CD4-positive, alpha-beta T cell (primary cell): ENCODE data around the gene DEFB116. TPM values are rescaled to one million over a fixed set of nuclear protein-coding genes. Genes with fewer than 3 reads are reported as not detected.

Experiments used
- ATAC-seq: fragments of 200-7000 bp; cut with Tn5 transposase; one replicate; pipeline ENCODE4 v1.10.0; 2022; ENCODE audit warnings: mild to moderate bottlenecking; ENCODE audit not compliant: poor library complexity
- CTCF ChIA-PET: fragments of 350-600 bp; sonication (Branson Sonifier 250); formaldehyde crosslinking; loops from one replicate; lab custom pipeline; 2021; ENCODE audit warnings: antibody characterized with exemption, inconsistent platforms; lab: Charles Lee
- POLR2A ChIA-PET: fragments of 350-600 bp; sonication (Branson Sonifier 250); formaldehyde crosslinking; loops from one replicate; lab custom pipeline; 2021; ENCODE audit warnings: antibody characterized with exemption, inconsistent platforms; lab: Charles Lee
- DNase-seq, 14 experiments: peaks; one replicate each; pipeline ENCODE4 v3.0.0-alpha.2; 2013 to 2020; ENCODE audit warnings: mixed read lengths in 2 of 14
- H3K27ac ChIP-seq, 2 donors: one replicate each; pipeline versions ENCODE4 v1.5.1 to v1.7.0; 2013; ENCODE audit warnings: low read length in 2 of 2, low read depth in 1 of 2, mild to moderate bottlenecking in 1 of 2
- H3K27me3 ChIP-seq, 2 experiments: 1 replicate in 1 of 2; 2 replicates in 1 of 2; pipeline versions ENCODE4 v1.6.1 to v1.7.0; 2013; ENCODE audit warnings: low read length in 2 of 2, control low read depth in 1 of 2, mild to moderate bottlenecking in 1 of 2, moderate library complexity in 1 of 2; ENCODE audit not compliant: insufficient read depth in 2 of 2, control insufficient read depth in 1 of 2
- H3K36me3 ChIP-seq: one replicate; pipeline ENCODE4 v1.6.1; 2013; ENCODE audit warnings: low read length, control low read depth; ENCODE audit not compliant: insufficient read depth
- H3K4me1 ChIP-seq: one replicate; pipeline ENCODE4 v1.6.1; 2013; ENCODE audit warnings: low read length, control low read depth; ENCODE audit not compliant: insufficient read depth
- H3K4me3 ChIP-seq: one replicate; pipeline ENCODE4 v1.5.1; 2013; ENCODE audit warnings: mild to moderate bottlenecking, low read length, moderate library complexity
- H3K9me3 ChIP-seq, 2 experiments: 1 replicate in 1 of 2; 2 replicates in 1 of 2; pipeline versions ENCODE4 v1.6.1 to v1.7.0; 2013; ENCODE audit warnings: low read length in 2 of 2, mild to moderate bottlenecking in 2 of 2, control low read depth in 1 of 2, moderate library complexity in 1 of 2; ENCODE audit not compliant: control insufficient read depth in 1 of 2, insufficient read depth in 1 of 2
- H3K27ac Mint-ChIP-seq: one replicate; pipeline ENCODE4 v1.8.0; 2020; ENCODE audit warnings: mixed read lengths
- H3K27me3 Mint-ChIP-seq: one replicate; pipeline ENCODE4 v1.8.0; 2021; ENCODE audit warnings: mixed read lengths
- H3K36me3 Mint-ChIP-seq: one replicate; pipeline ENCODE4 v1.8.0; 2021; ENCODE audit warnings: low read depth, mixed read lengths
- H3K4me1 Mint-ChIP-seq: one replicate; pipeline ENCODE4 v1.8.0; 2021; ENCODE audit warnings: low read depth, mixed read lengths
- H3K4me3 Mint-ChIP-seq: one replicate; pipeline ENCODE4 v1.8.0; 2020; ENCODE audit warnings: mild to moderate bottlenecking, mixed read lengths
- H3K9me3 Mint-ChIP-seq: one replicate; pipeline ENCODE4 v1.8.0; 2020; ENCODE audit warnings: mixed read lengths
- intact Hi-C, 2 experiments: fragments of 100-400 bp; cut with DNase I in 1 of 2; cut with micrococcal nuclease in 1 of 2; formaldehyde crosslinking; loops; one replicate each; pipeline versions ENCODE4 v1.15.1 to v1.9.0; 2023 to 2025; cut with DNase I, micrococcal nuclease
- polyA plus RNA-seq, 2 donors: library from polyadenylated mRNA; unstranded; fragments of 120-200 nt; gene quantifications; one replicate each; pipeline ENCODE4 v1.2.1, GENCODE V29; 2013
- total RNA-seq, 174 experiments: library from RNA in 2 of 174; stranded (reverse) in 2 of 174; gene quantifications; one replicate each; pipeline ENCODE4 v1.2.3 and lab custom pipeline; 2021 to 2026
- TF ChIP-seq, protein P1 (sequence below): fragments of 200-600 bp; IDR thresholded peaks from one replicate; pipeline ENCODE4 v1.8.0; 2022; ENCODE audit warnings: antibody characterized with exemption, mild to moderate bottlenecking

DEFB116 gene, protein sequence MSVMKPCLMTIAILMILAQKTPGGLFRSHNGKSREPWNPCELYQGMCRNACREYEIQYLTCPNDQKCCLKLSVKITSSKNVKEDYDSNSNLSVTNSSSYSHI
- not detected for total RNA-seq
- not detected for polyA plus RNA-seq (2013, experiment 1 of 2)
- not detected for polyA plus RNA-seq (2013, experiment 2 of 2)
- total RNA-seq (lab: John Stamatoyannopoulos, UW), result 0 reads per million in 172 experiments

DNA sequence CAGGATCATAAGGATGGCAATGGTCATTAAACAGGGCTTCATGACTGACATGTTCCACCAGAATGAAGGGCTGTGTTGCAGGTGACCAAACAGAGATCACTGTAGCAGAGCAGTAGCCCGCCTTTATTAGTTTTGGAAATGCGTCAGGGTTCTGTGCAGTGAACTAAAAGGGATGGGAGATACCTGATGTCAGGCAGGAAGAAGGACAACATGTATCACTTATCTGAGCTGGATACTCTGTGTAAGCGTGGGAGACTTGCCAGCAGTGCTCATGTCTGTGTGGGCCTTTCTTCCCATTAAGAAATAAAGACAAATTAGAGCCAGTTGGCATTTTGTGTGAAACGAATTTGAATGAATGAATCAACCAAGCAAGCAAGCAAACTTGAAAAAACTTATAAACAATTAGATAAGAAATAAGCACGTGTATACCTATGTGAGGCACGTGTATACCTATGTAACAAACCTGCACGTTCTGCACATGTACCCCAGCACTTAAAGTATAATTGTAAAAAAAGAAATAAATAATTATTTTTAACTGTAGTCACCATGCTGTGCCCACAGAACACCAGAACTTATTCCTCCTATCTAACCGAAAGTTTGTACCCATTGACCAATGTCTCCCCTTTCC lies at the start of gene DEFB116:
Gene DEFB116, minus strand, starts transcription at position 51 of the 628 bp plus-strand sequence. Its CDS starts 0 bp downstream, at position 51.
- intact Hi-C loops, result no loop called here
- CTCF ChIA-PET, result no interaction called here
- Histone ChIP-seq H3K4me3 (no peak within 1 kb of the TSS), H3K27ac (no peak within 1 kb of the TSS), H3K4me1 (no peaks in the 10 kb centered on the region), H3K27me3 (no peaks in the 10 kb centered on the region), H3K36me3 (no peaks in the 10 kb centered on the region), H3K9me3 (no peaks in the 10 kb centered on the region)
- Mint-ChIP-seq H3K27me3 (no peaks in the 10 kb centered on the region), H3K36me3 (no peaks in the 10 kb centered on the region), H3K9me3 (peaks cover 5% of the 10 kb centered on the region), H3K27ac (no peak within 1 kb of the TSS), H3K4me3 (no peak within 1 kb of the TSS), H3K4me1 (no peaks in the 10 kb centered on the region)
- TF ChIP-seq, protein P1, sequence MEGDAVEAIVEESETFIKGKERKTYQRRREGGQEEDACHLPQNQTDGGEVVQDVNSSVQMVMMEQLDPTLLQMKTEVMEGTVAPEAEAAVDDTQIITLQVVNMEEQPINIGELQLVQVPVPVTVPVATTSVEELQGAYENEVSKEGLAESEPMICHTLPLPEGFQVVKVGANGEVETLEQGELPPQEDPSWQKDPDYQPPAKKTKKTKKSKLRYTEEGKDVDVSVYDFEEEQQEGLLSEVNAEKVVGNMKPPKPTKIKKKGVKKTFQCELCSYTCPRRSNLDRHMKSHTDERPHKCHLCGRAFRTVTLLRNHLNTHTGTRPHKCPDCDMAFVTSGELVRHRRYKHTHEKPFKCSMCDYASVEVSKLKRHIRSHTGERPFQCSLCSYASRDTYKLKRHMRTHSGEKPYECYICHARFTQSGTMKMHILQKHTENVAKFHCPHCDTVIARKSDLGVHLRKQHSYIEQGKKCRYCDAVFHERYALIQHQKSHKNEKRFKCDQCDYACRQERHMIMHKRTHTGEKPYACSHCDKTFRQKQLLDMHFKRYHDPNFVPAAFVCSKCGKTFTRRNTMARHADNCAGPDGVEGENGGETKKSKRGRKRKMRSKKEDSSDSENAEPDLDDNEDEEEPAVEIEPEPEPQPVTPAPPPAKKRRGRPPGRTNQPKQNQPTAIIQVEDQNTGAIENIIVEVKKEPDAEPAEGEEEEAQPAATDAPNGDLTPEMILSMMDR, result no peak
- DNase-seq (no peak), ATAC-seq (no peak)
- POLR2A ChIA-PET, result no interaction called here

DNA sequence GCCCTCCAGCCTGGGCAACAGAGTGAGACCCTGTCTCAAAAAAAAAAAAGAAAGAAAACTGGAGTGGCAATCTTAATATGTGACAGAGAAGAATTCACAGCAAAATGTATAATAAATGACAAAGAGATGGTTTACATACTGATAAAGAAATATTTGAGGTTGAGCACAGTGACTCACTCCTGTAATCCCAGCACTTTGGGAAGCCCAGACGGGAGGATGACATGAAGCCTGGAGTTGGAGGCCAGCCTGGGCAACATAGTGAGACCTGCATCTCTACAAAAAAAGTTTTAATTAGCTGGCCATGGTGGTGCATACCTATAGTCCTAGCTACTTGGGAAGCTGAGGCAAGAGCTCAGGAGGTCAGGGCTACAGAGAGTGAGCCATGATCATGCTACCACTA lies 47.6 kb upstream of the DEFB116 start:
- no peak overlapping the region for H3K27ac ChIP-seq
- H3K36me3 ChIP-seq, result no peaks in the 10 kb centered on the region
- TF ChIP-seq, protein P1, result no peak
- intact Hi-C loops, result no loop called here
- Mint-ChIP-seq H3K27me3 (peaks cover 8% of the 10 kb centered on the region), H3K36me3 (no peaks in the 10 kb centered on the region), H3K9me3 (peaks cover 2% of the 10 kb centered on the region), H3K4me3 (no peak overlapping the region), H3K4me1 (no peaks in the 10 kb centered on the region), H3K27ac (no peak overlapping the region)
- ChIA-PET POLR2A (no interaction called here), CTCF (no interaction called here)
- no peaks in the 10 kb centered on the region for H3K4me1 ChIP-seq
- ATAC-seq (no peak), DNase-seq (no peak)
- H3K9me3 ChIP-seq, result no peaks in the 10 kb centered on the region
- H3K27me3 ChIP-seq, result no peaks in the 10 kb centered on the region
- no peak overlapping the region for H3K4me3 ChIP-seq

DNA sequence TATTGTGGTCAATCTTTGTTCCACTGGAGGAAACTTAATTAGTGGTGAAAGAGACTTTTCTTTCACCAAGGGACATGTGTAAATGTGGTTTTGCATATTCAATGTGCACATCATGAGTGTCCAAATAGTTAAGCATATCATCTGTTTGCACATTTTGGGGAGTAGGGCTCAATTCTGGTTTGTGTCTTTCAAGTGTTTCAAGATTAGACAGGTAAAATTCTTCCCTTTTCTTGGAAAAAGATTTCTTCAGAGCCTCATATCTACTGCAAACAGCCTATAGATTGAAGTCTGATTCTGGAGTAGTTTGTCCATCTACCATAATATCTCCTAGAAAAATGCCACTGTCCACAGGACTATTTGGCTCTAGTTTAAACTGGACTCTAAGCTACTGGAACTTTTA lies 33.1 kb upstream of the DEFB116 start:
- Histone ChIP-seq H3K27ac (no peak overlapping the region), H3K27me3 (no peaks in the 10 kb centered on the region), H3K9me3 (no peaks in the 10 kb centered on the region), H3K4me3 (no peak overlapping the region), H3K4me1 (no peaks in the 10 kb centered on the region), H3K36me3 (no peaks in the 10 kb centered on the region)
- ChIA-PET CTCF (no interaction called here), POLR2A (no interaction called here)
- Mint-ChIP-seq H3K27ac (no peak overlapping the region), H3K27me3 (no peaks in the 10 kb centered on the region), H3K4me3 (no peak overlapping the region), H3K36me3 (no peaks in the 10 kb centered on the region), H3K4me1 (no peaks in the 10 kb centered on the region), H3K9me3 (peaks cover 5% of the 10 kb centered on the region)
- ATAC-seq, result no peak
- TF ChIP-seq, protein P1, result no peak
- intact Hi-C loops, result no loop called here
- no peak for DNase-seq
